HCT116 (cell line): Measurements from ENCODE around the gene LRP1B. TPM values are rescaled to one million over a fixed set of nuclear protein-coding genes. Genes with fewer than 3 reads are reported as not detected.

Experiments
- ATAC-seq: fragments of 200-7000 bp; cut with Tn5 transposase; 2 replicates; pipeline ENCODE4 v1.9.1; 2020; ENCODE audit warnings: mild to moderate bottlenecking, moderate library complexity
- BruUV-seq: library from RNA; stranded (reverse); fragments of 400-500 nt; replicated peaks from 2 replicates; lab custom pipeline; 2021; lab: Mats Ljungman, UMichigan
- CTCF ChIA-PET: fragments of 300-600 bp; sonication (Branson Sonifier 250); formaldehyde crosslinking; loops from one replicate; lab custom pipeline; 2021; ENCODE audit warnings: antibody characterized with exemption; lab: Charles Lee
- POLR2A ChIA-PET: fragments of 300-600, 350-600 bp; sonication (Branson Sonifier 250); formaldehyde crosslinking; loops from one replicate; lab custom pipeline; 2021; ENCODE audit warnings: antibody characterized with exemption; lab: Charles Lee
- RAD21 ChIA-PET, 2 experiments: fragments of 300-600 bp; sonication (Branson Sonifier 250); formaldehyde crosslinking; loops; one replicate each; lab custom pipeline; 2023; ENCODE audit warnings: low total read pairs in 2 of 2; ENCODE audit not compliant: uncharacterized antibody in 2 of 2, unreplicated experiment in 2 of 2, low non-redundant PET in 1 of 2; lab: Charles Lee
- DNase-seq: peaks from one replicate; pipeline ENCODE4 v3.0.0-alpha.2; 2010; ENCODE audit warnings: low read depth, low spot score
- H2AFZ ChIP-seq: fragments of 200-600 bp; shearing (Covaris generic), sonication (generic); 2 replicates; pipeline ENCODE4 v1.6.1; 2017; ENCODE audit warnings: low read depth, mixed run types, mixed read lengths, antibody characterized with exemption, low read length; ENCODE audit not compliant: poor library complexity, severe bottlenecking
- H3K27ac ChIP-seq: 2 replicates; pipeline ENCODE4 v1.5.1; 2012; ENCODE audit warnings: low read depth, low read length
- H3K27me3 ChIP-seq: fragments of 200-600 bp; sonication (generic); 2 replicates; pipeline ENCODE4 v1.6.1; 2016; ENCODE audit warnings: mixed run types, low read length, mixed read lengths; ENCODE audit not compliant: insufficient read depth
- H3K36me3 ChIP-seq, 2 experiments: fragments of 200-500 bp in 1 of 2; fragments of 200-600 bp in 1 of 2; sonication (Bioruptor generic) in 1 of 2; sonication (generic) in 1 of 2; 2 replicates each; pipeline versions ENCODE4 v1.5.1 to v1.6.1; 2014 to 2016; ENCODE audit warnings: low read length in 2 of 2, inconsistent platforms in 1 of 2, mixed read lengths in 1 of 2, mixed run types in 1 of 2; ENCODE audit not compliant: insufficient read depth in 2 of 2, control insufficient read depth in 1 of 2
- H3K4me1 ChIP-seq, 2 experiments: fragments of 200-600 bp in 1 of 2; sonication (generic) in 1 of 2; 2 replicates each; pipeline versions ENCODE4 v1.5.1 to v1.6.1; 2012 to 2017; ENCODE audit warnings: low read length in 2 of 2, inconsistent platforms in 1 of 2, mild to moderate bottlenecking in 1 of 2, mixed read lengths in 1 of 2, mixed run types in 1 of 2, moderate library complexity in 1 of 2; ENCODE audit not compliant: insufficient read depth in 2 of 2, control insufficient read depth in 1 of 2
- H3K4me2 ChIP-seq: fragments of 200-600 bp; sonication (generic); 2 replicates; pipeline ENCODE4 v1.6.1; 2017; ENCODE audit warnings: mixed run types, low read length, mixed read lengths
- H3K4me3 ChIP-seq, 2 experiments: fragments of 200-600 bp in 1 of 2; sonication (generic) in 1 of 2; replicated peaks in 1 of 2; 2 replicates each; pipeline ENCODE4 v1.5.1; 2011 to 2016; ENCODE audit warnings: low read length in 2 of 2, control low read depth in 1 of 2, low read depth in 1 of 2, mild to moderate bottlenecking in 1 of 2, mixed read lengths in 1 of 2, mixed run types in 1 of 2
- H3K79me2 ChIP-seq: fragments of 200-600 bp; sonication (generic); 2 replicates; pipeline ENCODE4 v1.6.1; 2017; ENCODE audit warnings: mild to moderate bottlenecking, mixed run types, low read length, moderate library complexity, mixed read lengths; ENCODE audit not compliant: insufficient read depth
- H3K9ac ChIP-seq: fragments of 200-600 bp; sonication (generic); 2 replicates; pipeline ENCODE4 v1.6.1; 2016; ENCODE audit warnings: low read length, mixed read lengths
- H3K9me2 ChIP-seq: fragments of 200-600 bp; sonication (generic), shearing (Covaris generic); 2 replicates; pipeline ENCODE4 v1.6.1; 2017; ENCODE audit warnings: mixed run types, mild to moderate bottlenecking, moderate library complexity; ENCODE audit not compliant: insufficient read depth
- H3K9me3 ChIP-seq, 2 experiments: fragments of 200-500 bp in 1 of 2; fragments of 200-600 bp in 1 of 2; sonication (Bioruptor generic) in 1 of 2; sonication (generic) in 1 of 2; 2 replicates each; pipeline ENCODE4 v1.6.1; 2014 to 2017; ENCODE audit warnings: low read length in 2 of 2, mixed read lengths in 2 of 2, inconsistent platforms in 1 of 2, low read depth in 1 of 2, mild to moderate bottlenecking in 1 of 2, mixed run types in 1 of 2, moderate library complexity in 1 of 2; ENCODE audit not compliant: control insufficient read depth in 1 of 2, insufficient read depth in 1 of 2
- H4K20me1 ChIP-seq: fragments of 200-600 bp; sonication (generic), shearing (Covaris generic); 2 replicates; pipeline ENCODE4 v1.6.1; 2017; ENCODE audit warnings: mixed run types, mild to moderate bottlenecking, moderate library complexity; ENCODE audit not compliant: insufficient read depth
- ATF3 ChIP-seq: IDR thresholded peaks from 2 replicates; pipeline ENCODE4 v1.6.1; 2012
- CBX3 ChIP-seq: IDR thresholded peaks from 2 replicates; pipeline ENCODE4 v1.6.1; 2012; ENCODE audit warnings: low read depth
- CEBPB ChIP-seq: IDR thresholded peaks from 2 replicates; pipeline ENCODE4 v1.6.1; 2012; ENCODE audit warnings: low read depth
- EGR1 ChIP-seq: IDR thresholded peaks from 2 replicates; pipeline ENCODE4 v1.6.1; 2012; ENCODE audit warnings: low read depth
- ELF1 ChIP-seq: IDR thresholded peaks from 2 replicates; pipeline ENCODE4 v1.6.1; 2012; ENCODE audit warnings: low read depth, borderline replicate concordance
- EZH2phosphoT487 ChIP-seq: fragments of 200-600 bp; IDR thresholded peaks from 2 replicates; pipeline ENCODE4 v1.6.1; 2018; ENCODE audit warnings: antibody characterized with exemption, borderline replicate concordance
- FOSL1 ChIP-seq: IDR thresholded peaks from 2 replicates; pipeline ENCODE4 v1.6.1; 2012; ENCODE audit warnings: low read depth
- JUND ChIP-seq: IDR thresholded peaks from 2 replicates; pipeline ENCODE4 v1.6.1; 2012
- MAX ChIP-seq: IDR thresholded peaks from 2 replicates; pipeline ENCODE4 v1.6.1; 2012
- POLR2A ChIP-seq: IDR thresholded peaks from 2 replicates; pipeline ENCODE4 v1.7.0; 2011; ENCODE audit warnings: borderline replicate concordance; ENCODE audit not compliant: insufficient read depth, insufficient read length; ENCODE audit errors: extremely low read depth
- POLR2AphosphoS5 ChIP-seq: IDR thresholded peaks from 2 replicates; pipeline ENCODE4 v1.6.1; 2011; ENCODE audit warnings: mild to moderate bottlenecking, low read depth, low read length, moderate library complexity
- RAD21 ChIP-seq: IDR thresholded peaks from 2 replicates; pipeline ENCODE4 v1.6.1; 2012; ENCODE audit warnings: low read depth, mild to moderate bottlenecking
- REST ChIP-seq: IDR thresholded peaks from 2 replicates; pipeline ENCODE4 v1.6.1; 2012; ENCODE audit warnings: low read depth
- SIN3A ChIP-seq: IDR thresholded peaks from 2 replicates; pipeline ENCODE4 v1.6.1; 2012; ENCODE audit warnings: low read depth
- SP1 ChIP-seq: IDR thresholded peaks from 2 replicates; pipeline ENCODE4 v1.6.1; 2012; ENCODE audit warnings: low read depth
- TCF7L2 ChIP-seq: IDR thresholded peaks from 2 replicates; pipeline ENCODE4 v1.7.0; 2011; ENCODE audit warnings: borderline replicate concordance, inconsistent platforms; ENCODE audit not compliant: insufficient read depth, insufficient read length; ENCODE audit errors: extremely low read depth
- YY1 ChIP-seq: IDR thresholded peaks from 2 replicates; pipeline ENCODE4 v1.6.1; 2011; ENCODE audit warnings: low read length, low read depth, moderate library complexity, mild to moderate bottlenecking; ENCODE audit not compliant: insufficient replicate concordance; ENCODE audit errors: extremely low read depth
- ZBTB33 ChIP-seq: IDR thresholded peaks from 2 replicates; pipeline ENCODE4 v1.6.1; 2011; ENCODE audit warnings: mild to moderate bottlenecking, low read length, moderate library complexity; ENCODE audit not compliant: insufficient replicate concordance; ENCODE audit errors: extremely low read depth
- ZNF274 ChIP-seq: fragments of 200-500 bp; sonication (Bioruptor generic); IDR thresholded peaks from 2 replicates; pipeline ENCODE4 v1.6.1; 2014; ENCODE audit warnings: mild to moderate bottlenecking, low read depth, low read length, inconsistent platforms
- intact Hi-C: fragments of 100-400 bp; cut with micrococcal nuclease; formaldehyde crosslinking; loops from 2 replicates; pipeline ENCODE4 v1.10.0; 2022
- total RNA-seq: library from RNA; stranded (reverse); gene quantifications from one replicate; pipeline ENCODE4 v1.2.1, GENCODE V29; 2021; ENCODE audit not compliant: unreplicated experiment

Gene LRP1B
- total RNA-seq, 1 experiment from 2014 or later, result 0.34 TPM

- POLR2A ChIA-PET, result no interaction called here
- Histone ChIP-seq H3K9ac (no peak overlapping the region), H2AFZ (no peak overlapping the region), H3K4me2 (no peak overlapping the region), H3K27ac (no peak overlapping the region), H3K4me3 (no peak overlapping the region), H3K36me3 (no peaks in the 10 kb centered on the region), H3K27me3 (no peaks in the 10 kb centered on the region), H4K20me1 (no peaks in the 10 kb centered on the region), H3K4me1 (no peaks in the 10 kb centered on the region), H3K9me3 (no peaks in the 10 kb centered on the region), H3K9me2 (no peaks in the 10 kb centered on the region), H3K79me2 (no peaks in the 10 kb centered on the region)
- BruUV-seq, result no TSS peak
- TF ChIP-seq SIN3A, result no peak
- TF ChIP-seq ZBTB33, result no peak
- TF ChIP-seq JUND, result no peak
- no peak for TF ChIP-seq POLR2A
- no peak for TF ChIP-seq CBX3
- TF ChIP-seq ZNF274, result no peak
- no peak for TF ChIP-seq POLR2AphosphoS5
- TF ChIP-seq RAD21, result no peak
- TF ChIP-seq TCF7L2, result no peak
- TF ChIP-seq ATF3, result no peak
- TF ChIP-seq FOSL1, result no peak
- TF ChIP-seq SP1, result no peak
- TF ChIP-seq EZH2phosphoT487, result no peak
- TF ChIP-seq REST, result no peak
- no peak for TF ChIP-seq MAX
- no peak for TF ChIP-seq CEBPB
- TF ChIP-seq YY1, result no peak
- TF ChIP-seq EGR1, result no peak
- no peak for TF ChIP-seq ELF1
- DNase-seq (no peak), ATAC-seq (no peak)
- RAD21 ChIA-PET, result no interaction called here
- CTCF ChIA-PET, result no interaction called here
- intact Hi-C loops, result no loop called here
Measured at GRCh38 chr2:141714496-141714895, 416.3 kb downstream of the LRP1B start.
